T-cell (primary cell): ENCODE data around the gene DENND2A. TPM values are rescaled to one million over a fixed set of nuclear protein-coding genes. Genes with fewer than 3 reads are reported as not detected.

Source experiments
- ATAC-seq, 4 experiments: fragments of 200-7000 bp in 3 of 4; fragments of 150-1000 bp in 1 of 4; cut with Tn5 transposase; replicated peaks in 1 of 4; 1 replicate in 3 of 4; 2 replicates in 1 of 4; pipeline ENCODE4 v1.10.0; 2021; ENCODE audit warnings: moderate library complexity in 3 of 4, mild to moderate bottlenecking in 2 of 4, moderate number of reproducible peaks in 1 of 4
- CTCF ChIA-PET, 2 donors: fragments of 300-600 bp; sonication (Branson Sonifier 250); formaldehyde crosslinking; loops; one replicate each; lab custom pipeline; 2022; ENCODE audit warnings: antibody characterized with exemption in 2 of 2; lab: Charles Lee
- POLR2A ChIA-PET, 2 donors: fragments of 300-600 bp; sonication (Branson Sonifier 250); formaldehyde crosslinking; loops; one replicate each; lab custom pipeline; 2022; ENCODE audit warnings: antibody characterized with exemption in 2 of 2; lab: Charles Lee
- DNase-seq, 35 experiments: peaks; one replicate each; pipeline versions ENCODE4 v3.0.0 to v3.0.0-alpha.2; 2013 to 2023
- H3K27ac ChIP-seq: one replicate; pipeline ENCODE4 v1.5.1; 2013; ENCODE audit warnings: low read length
- H3K27me3 ChIP-seq, 2 experiments: replicated peaks in 1 of 2; 1 replicate in 1 of 2; 2 replicates in 1 of 2; pipeline versions ENCODE4 v1.6.1 to v1.7.0; 2013; ENCODE audit warnings: low read length in 1 of 2, mixed read lengths in 1 of 2; ENCODE audit not compliant: control insufficient read depth in 2 of 2, insufficient read depth in 2 of 2; ENCODE audit errors: extremely low read depth in 1 of 2
- H3K36me3 ChIP-seq, 2 donors: 1 replicate in 1 of 2; 2 replicates in 1 of 2; pipeline versions ENCODE4 v1.6.1 to v1.7.0; 2013; ENCODE audit warnings: low read length in 1 of 2; ENCODE audit not compliant: control insufficient read depth in 2 of 2, insufficient read depth in 1 of 2; ENCODE audit errors: extremely low read depth in 1 of 2
- H3K4me1 ChIP-seq, 2 experiments: 1 replicate in 1 of 2; 2 replicates in 1 of 2; pipeline versions ENCODE4 v1.6.1 to v1.7.0; 2013; ENCODE audit warnings: low read length in 2 of 2, mixed read lengths in 1 of 2; ENCODE audit not compliant: insufficient read depth in 2 of 2, control insufficient read depth in 1 of 2; ENCODE audit errors: extremely low read depth in 1 of 2
- H3K4me3 ChIP-seq, 2 donors: 1 replicate in 1 of 2; 2 replicates in 1 of 2; pipeline versions ENCODE4 v1.5.1 to v1.7.0; 2013; ENCODE audit warnings: mild to moderate bottlenecking in 2 of 2, low read length in 1 of 2, moderate library complexity in 1 of 2; ENCODE audit not compliant: control insufficient read depth in 1 of 2; ENCODE audit errors: extremely low read depth in 1 of 2
- H3K9me3 ChIP-seq: 2 replicates; pipeline ENCODE4 v1.7.0; 2013
- H3K27ac Mint-ChIP-seq, 2 donors: one replicate each; pipeline ENCODE4 v1.8.0; 2020 to 2021; ENCODE audit warnings: mild to moderate bottlenecking in 2 of 2, mixed read lengths in 2 of 2
- H3K27me3 Mint-ChIP-seq, 2 donors: one replicate each; pipeline ENCODE4 v1.8.0; 2021 to 2022; ENCODE audit warnings: mixed read lengths in 2 of 2
- H3K36me3 Mint-ChIP-seq: one replicate; pipeline ENCODE4 v1.8.0; 2021; ENCODE audit warnings: mixed read lengths
- H3K4me1 Mint-ChIP-seq, 3 donors: one replicate each; pipeline ENCODE4 v1.8.0; 2020 to 2022; ENCODE audit warnings: mixed read lengths in 3 of 3, mild to moderate bottlenecking in 1 of 3
- H3K4me3 Mint-ChIP-seq, 3 donors: one replicate each; pipeline ENCODE4 v1.8.0; 2020 to 2022; ENCODE audit warnings: mild to moderate bottlenecking in 3 of 3, mixed read lengths in 3 of 3, moderate library complexity in 3 of 3
- H3K9me3 Mint-ChIP-seq, 3 donors: one replicate each; pipeline ENCODE4 v1.8.0; 2020 to 2022; ENCODE audit warnings: mixed read lengths in 3 of 3
- WGBS: methylation state at CpG from one replicate; pipeline ENCODE4 v1.1.5; 2013; ENCODE audit warnings: missing lambda C conversion rate; ENCODE audit not compliant: insufficient coverage; 5-methylcytosine and 5-hydroxymethylcytosine counted together
- total RNA-seq, 35 experiments: library from RNA in 6 of 35; stranded (reverse) in 6 of 35; fragments of 120-200 nt in 1 of 35; gene quantifications; one replicate each; pipeline versions ENCODE4 v1.2.1 to v1.2.4 and lab custom pipeline; 2013 to 2026

The DENND2A gene
- total RNA-seq, 5 donors from 2014 or later (not counting 1 experiment from before 2014, with no cell fraction given) = 0.09 TPM; not detected in 4

DNA sequence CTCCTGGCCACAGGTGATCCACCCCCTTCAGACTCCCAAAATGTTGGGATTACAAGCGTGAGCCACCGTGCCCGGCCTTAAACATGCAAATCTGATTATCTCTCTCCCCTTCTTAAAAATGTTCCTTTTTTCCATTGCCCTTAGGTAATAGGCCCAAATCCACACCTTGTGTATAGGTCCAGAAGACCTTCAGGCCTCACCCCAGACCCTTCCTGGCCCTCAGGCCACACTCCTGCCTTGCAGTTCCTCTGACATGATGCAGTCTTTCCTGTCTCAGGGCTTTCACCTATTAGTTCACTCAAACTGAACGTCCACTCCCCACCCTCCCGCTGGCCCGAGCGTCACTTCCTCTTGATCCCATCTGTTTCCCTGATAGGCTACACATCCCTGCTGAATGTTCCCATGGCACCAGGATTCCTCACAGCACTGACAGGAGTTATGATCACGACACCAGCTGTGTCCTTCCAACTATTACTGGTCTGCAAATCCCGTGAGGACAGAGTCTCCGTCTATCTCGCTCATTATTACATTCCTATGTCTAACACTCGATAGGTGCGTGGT is 46.4 kb downstream of the DENND2A start:
- H3K27me3 Mint-ChIP-seq = peaks cover 9 to 18% of the 10 kb centered on the region in 2 donors
- WGBS = 88% methylated on average over 6 of the region's 13 CpGs
- no peak overlapping the region for H3K4me3 ChIP-seq
- no peaks in the 10 kb centered on the region for H3K36me3 Mint-ChIP-seq
- peaks cover 0 to 9% (median 5%) of the 10 kb centered on the region in 3 donors for H3K4me1 Mint-ChIP-seq
- H3K4me1 ChIP-seq = no peaks in the 10 kb centered on the region
- no peaks in the 10 kb centered on the region for H3K36me3 ChIP-seq
- ChIA-PET CTCF (no interaction called here), POLR2A (no interaction called here)
- DNase-seq (no peak), ATAC-seq (no peak)
- H3K4me3 Mint-ChIP-seq = no peak overlapping the region
- H3K27ac ChIP-seq = no peak overlapping the region
- H3K27me3 ChIP-seq = peaks cover 0 to 20% of the 10 kb centered on the region in 2 experiments
- no peaks in the 10 kb centered on the region for H3K9me3 Mint-ChIP-seq
- peak overlapping the region in 1 of 2 donors; percentile 19 for H3K27ac Mint-ChIP-seq
- H3K9me3 ChIP-seq = no peaks in the 10 kb centered on the region

DNA sequence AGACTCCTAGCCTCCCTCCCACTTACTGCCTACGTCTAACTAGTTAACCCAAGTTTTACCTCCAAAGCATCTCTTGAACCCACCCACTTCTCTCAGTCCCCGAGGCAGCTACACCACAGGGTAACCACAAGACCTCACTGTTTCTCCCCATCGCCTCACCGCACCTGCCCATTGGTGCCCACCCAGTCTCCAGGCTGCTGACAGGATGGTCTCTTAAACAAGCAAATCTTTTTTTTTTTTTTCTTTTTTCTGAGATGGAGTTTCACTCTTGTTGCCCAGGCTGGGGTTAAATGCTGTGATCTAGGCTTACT is 47.0 kb downstream of the DENND2A start:
- 26% methylated on average over 4 of the region's 4 CpGs for WGBS
- Histone ChIP-seq H3K4me3 (no peak overlapping the region), H3K4me1 (no peaks in the 10 kb centered on the region), H3K9me3 (no peaks in the 10 kb centered on the region), H3K36me3 (no peaks in the 10 kb centered on the region), H3K27me3 (peaks cover 0 to 16% of the 10 kb centered on the region in 2 experiments), H3K27ac (no peak overlapping the region)
- DNase-seq = no peak
- peaks cover 0 to 9% (median 5%) of the 10 kb centered on the region in 3 donors for H3K4me1 Mint-ChIP-seq
- H3K27ac Mint-ChIP-seq = no peak overlapping the region
- no peaks in the 10 kb centered on the region for H3K9me3 Mint-ChIP-seq
- no peak for ATAC-seq
- POLR2A ChIA-PET = no interaction called here
- no peak overlapping the region for H3K4me3 Mint-ChIP-seq
- H3K36me3 Mint-ChIP-seq = no peaks in the 10 kb centered on the region
- CTCF ChIA-PET = no interaction called here
- peaks cover 9 to 18% of the 10 kb centered on the region in 2 donors for H3K27me3 Mint-ChIP-seq

DNA sequence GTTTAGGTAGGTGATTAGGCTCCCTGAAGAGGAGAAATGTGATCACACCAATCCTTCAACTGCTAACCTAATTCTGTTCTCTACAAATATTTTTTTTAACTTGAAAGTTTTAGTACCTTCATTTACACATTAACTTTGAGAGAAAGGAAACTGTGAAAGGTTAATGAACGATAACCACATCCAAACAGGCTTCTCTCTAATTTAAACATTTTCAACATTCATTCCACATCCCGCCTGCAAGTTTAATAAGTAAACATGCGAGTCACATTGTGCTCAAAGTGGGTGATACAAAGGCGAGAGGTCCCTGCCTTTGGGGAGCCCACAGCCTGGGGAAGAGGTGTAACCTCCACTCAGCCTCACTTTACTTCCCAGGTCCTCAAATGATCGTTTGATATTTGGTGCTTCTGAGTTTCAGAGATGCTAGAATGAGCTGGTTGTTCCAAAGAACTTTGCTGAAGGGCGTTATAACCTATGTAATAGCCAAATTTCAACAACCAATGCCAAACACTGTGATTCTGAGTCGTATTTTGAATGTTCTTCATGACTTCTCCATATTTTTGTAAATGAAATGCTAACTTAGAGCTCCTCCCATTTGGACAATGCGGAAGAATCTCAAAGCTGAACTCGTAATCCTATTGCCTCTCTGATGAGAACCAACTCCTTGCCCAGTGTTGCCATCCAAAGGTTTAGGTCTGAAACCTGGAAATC is 47.5 kb downstream of the DENND2A start:
- Histone ChIP-seq H3K4me3 (no peak overlapping the region), H3K27me3 (peaks cover 0 to 16% of the 10 kb centered on the region in 2 experiments), H3K9me3 (no peaks in the 10 kb centered on the region), H3K27ac (no peak overlapping the region), H3K36me3 (no peaks in the 10 kb centered on the region), H3K4me1 (no peaks in the 10 kb centered on the region)
- WGBS = no CpG with 5 or more reads among the region's 9 CpGs
- Mint-ChIP-seq H3K9me3 (no peaks in the 10 kb centered on the region), H3K36me3 (no peaks in the 10 kb centered on the region), H3K4me3 (no peak overlapping the region), H3K4me1 (peaks cover 0 to 9% (median 5%) of the 10 kb centered on the region in 3 donors), H3K27ac (no peak overlapping the region), H3K27me3 (peaks cover 9 to 18% of the 10 kb centered on the region in 2 donors)
- DNase-seq = no peak
- ChIA-PET POLR2A (no interaction called here), CTCF (no interaction called here)
- no peak for ATAC-seq

DNA sequence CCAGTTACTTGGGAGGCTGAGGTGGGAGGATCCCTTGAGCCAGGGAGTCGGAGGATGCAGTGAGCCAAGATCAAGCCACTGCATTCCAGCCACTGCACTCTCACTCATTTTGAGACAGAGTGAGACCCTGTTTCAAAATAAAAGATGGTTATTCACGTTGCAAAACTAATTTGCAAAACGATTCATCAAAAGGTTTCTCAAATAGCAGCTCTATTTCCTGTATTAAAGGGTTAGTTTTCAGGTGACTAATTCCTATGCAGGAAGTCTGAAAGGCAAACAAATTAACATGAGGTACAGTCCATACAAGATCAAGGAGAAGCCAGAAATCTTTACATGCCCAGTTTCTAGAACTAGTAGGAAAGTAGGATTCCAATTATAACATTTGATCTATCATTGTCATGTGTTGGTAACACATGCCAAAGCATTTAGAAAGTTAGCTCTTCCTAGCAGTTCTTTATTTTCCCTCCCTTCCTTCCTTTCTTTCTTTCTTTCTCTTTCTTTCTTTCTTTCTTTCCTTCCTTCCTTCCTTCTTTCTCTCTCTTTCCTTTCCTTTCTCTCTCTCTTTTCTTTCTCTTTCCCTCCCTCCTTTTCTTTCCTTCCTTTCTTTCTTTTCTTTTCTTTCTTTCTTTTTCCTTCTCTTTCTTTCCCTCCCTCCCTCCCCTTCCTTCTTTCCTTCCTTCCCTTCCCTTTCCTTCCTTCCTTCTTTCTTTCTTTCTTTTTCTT is 49.3 kb downstream of the DENND2A start:
- no peak for DNase-seq
- H3K9me3 ChIP-seq = no peaks in the 10 kb centered on the region
- no peak overlapping the region for H3K4me3 ChIP-seq
- ChIA-PET POLR2A (no interaction called here), CTCF (no interaction called here)
- H3K27me3 Mint-ChIP-seq = peaks cover 9 to 11% of the 10 kb centered on the region in 2 donors
- no peak overlapping the region for H3K4me3 Mint-ChIP-seq
- no peaks in the 10 kb centered on the region for H3K4me1 ChIP-seq
- H3K36me3 Mint-ChIP-seq = no peaks in the 10 kb centered on the region
- no peak for ATAC-seq
- H3K27ac ChIP-seq = no peak overlapping the region
- H3K27ac Mint-ChIP-seq = no peak overlapping the region
- no peaks in the 10 kb centered on the region for H3K9me3 Mint-ChIP-seq
- WGBS = no CpG with 5 or more reads among the region's 3 CpGs
- peaks cover 0 to 9% (median 5%) of the 10 kb centered on the region in 3 donors for H3K4me1 Mint-ChIP-seq
- no peaks in the 10 kb centered on the region for H3K36me3 ChIP-seq
- H3K27me3 ChIP-seq = peaks cover 0 to 18% of the 10 kb centered on the region in 2 experiments

DNA sequence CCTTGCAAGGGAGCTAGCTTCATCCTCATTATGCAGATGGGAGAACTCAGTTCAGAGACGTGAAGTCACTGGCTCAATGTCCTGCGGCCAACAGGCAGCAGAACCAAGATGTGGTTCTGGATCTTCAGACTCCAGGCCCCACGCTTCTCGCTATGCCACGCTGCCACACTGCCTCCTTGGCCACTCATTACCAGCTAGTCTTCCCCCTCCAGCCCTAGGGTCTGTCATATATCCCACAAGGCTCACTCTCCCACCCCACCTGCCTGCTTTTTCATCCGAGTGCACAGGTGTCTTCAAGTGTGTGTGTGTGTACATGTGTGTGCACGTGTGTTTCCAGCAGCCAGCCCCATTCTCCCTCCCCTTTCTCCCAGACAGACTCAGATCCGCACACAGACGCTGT is 53.4 kb downstream of the DENND2A start:
- H3K27ac Mint-ChIP-seq = no peak overlapping the region
- H3K36me3 Mint-ChIP-seq = no peaks in the 10 kb centered on the region
- CTCF ChIA-PET = no interaction called here
- no peak overlapping the region for H3K4me3 Mint-ChIP-seq
- H3K27me3 ChIP-seq = peaks cover 0 to 6% of the 10 kb centered on the region in 2 experiments
- H3K4me1 ChIP-seq = no peaks in the 10 kb centered on the region
- H3K27ac ChIP-seq = no peak overlapping the region
- H3K27me3 Mint-ChIP-seq = peaks cover 3 to 8% of the 10 kb centered on the region in 2 donors
- DNase-seq = no peak
- WGBS = 88% methylated on average over 2 of the region's 9 CpGs
- H3K36me3 ChIP-seq = no peaks in the 10 kb centered on the region
- ATAC-seq = no peak
- no peaks in the 10 kb centered on the region for H3K9me3 Mint-ChIP-seq
- no peaks in the 10 kb centered on the region for H3K9me3 ChIP-seq
- POLR2A ChIA-PET = no interaction called here
- no peak overlapping the region for H3K4me3 ChIP-seq
- peaks cover 0 to 3% (median 0%) of the 10 kb centered on the region in 3 donors for H3K4me1 Mint-ChIP-seq

DNA sequence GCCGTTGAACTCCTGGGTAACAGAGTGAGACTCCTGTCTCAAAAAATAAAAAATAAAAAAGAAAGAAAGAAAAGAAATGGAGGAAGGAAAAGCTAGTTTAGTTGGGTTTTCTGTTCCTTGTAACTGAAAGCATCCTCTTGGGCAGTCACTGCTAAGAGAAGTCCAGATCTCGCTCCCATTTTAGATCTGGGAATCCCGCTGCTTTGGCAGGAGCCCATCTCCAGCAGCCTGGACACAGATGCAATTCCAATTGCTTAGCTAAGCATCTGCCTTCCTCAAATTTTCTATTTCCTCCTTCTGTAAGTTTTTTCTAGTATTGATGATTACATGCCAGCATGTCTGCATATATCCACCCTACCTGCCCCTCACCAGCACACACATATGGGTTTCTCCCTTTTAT is 54.1 kb downstream of the DENND2A start:
- Histone ChIP-seq H3K27me3 (peaks cover 0 to 7% of the 10 kb centered on the region in 2 experiments), H3K4me3 (no peak overlapping the region), H3K9me3 (no peaks in the 10 kb centered on the region), H3K4me1 (no peaks in the 10 kb centered on the region), H3K27ac (no peak overlapping the region), H3K36me3 (no peaks in the 10 kb centered on the region)
- H3K36me3 Mint-ChIP-seq = no peaks in the 10 kb centered on the region
- ATAC-seq (no peak), DNase-seq (no peak)
- ChIA-PET CTCF (no interaction called here), POLR2A (no interaction called here)
- no peaks in the 10 kb centered on the region for H3K9me3 Mint-ChIP-seq
- H3K27ac Mint-ChIP-seq = no peak overlapping the region
- no peak overlapping the region for H3K4me3 Mint-ChIP-seq
- 80% methylated on average over 2 of the region's 3 CpGs for WGBS
- H3K27me3 Mint-ChIP-seq = peaks cover 3 to 8% of the 10 kb centered on the region in 2 donors
- H3K4me1 Mint-ChIP-seq = peaks cover 0 to 2% (median 0%) of the 10 kb centered on the region in 3 donors
